Natural killer cell (primary cell): ENCODE measurements around the gene ITGB4. TPM values are rescaled to one million over a fixed set of nuclear protein-coding genes. Genes with fewer than 3 reads are reported as not detected.

Experiments
- ATAC-seq, 3 donors: fragments of 150-1000 bp in 2 of 3; fragments of 200-7000 bp in 1 of 3; cut with Tn5 transposase; 1 replicate in 1 of 3; 2 replicates in 2 of 3; pipeline ENCODE4 v1.10.0; 2021; ENCODE audit warnings: mild to moderate bottlenecking in 2 of 3, moderate library complexity in 2 of 3
- DNase-seq, 2 donors: peaks; one replicate each; pipeline versions ENCODE4 v3.0.0 to v3.0.0-alpha.2; 2013 to 2021; ENCODE audit warnings: mixed read lengths in 1 of 2
- H3K27ac ChIP-seq: one replicate; pipeline ENCODE4 v1.5.1; 2013; ENCODE audit warnings: mild to moderate bottlenecking, low read length
- H3K27me3 ChIP-seq: one replicate; pipeline ENCODE4 v1.6.1; 2013; ENCODE audit warnings: low read length; ENCODE audit not compliant: control insufficient read depth, insufficient read depth
- H3K36me3 ChIP-seq: one replicate; pipeline ENCODE4 v1.6.1; 2013; ENCODE audit warnings: low read length; ENCODE audit not compliant: control insufficient read depth, insufficient read depth
- H3K4me1 ChIP-seq: one replicate; pipeline ENCODE4 v1.6.1; 2013; ENCODE audit warnings: low read length; ENCODE audit not compliant: control insufficient read depth, insufficient read depth
- H3K4me3 ChIP-seq: one replicate; pipeline ENCODE4 v1.5.1; 2013; ENCODE audit warnings: low read length
- H3K9me3 ChIP-seq: one replicate; pipeline ENCODE4 v1.6.1; 2013; ENCODE audit warnings: low read length; ENCODE audit not compliant: control insufficient read depth, insufficient read depth
- H3K27ac Mint-ChIP-seq, 2 donors: one replicate each; pipeline ENCODE4 v1.8.0; 2022; ENCODE audit warnings: mild to moderate bottlenecking in 2 of 2, mixed read lengths in 2 of 2, moderate library complexity in 1 of 2
- H3K27me3 Mint-ChIP-seq, 2 donors: one replicate each; pipeline ENCODE4 v1.8.0; 2022; ENCODE audit warnings: low read depth in 2 of 2, mixed read lengths in 2 of 2
- H3K36me3 Mint-ChIP-seq: one replicate; pipeline ENCODE4 v1.8.0; 2022; ENCODE audit warnings: mixed read lengths
- H3K4me1 Mint-ChIP-seq, 2 donors: one replicate each; pipeline ENCODE4 v1.8.0; 2022; ENCODE audit warnings: mixed read lengths in 2 of 2
- H3K4me3 Mint-ChIP-seq: one replicate; pipeline ENCODE4 v1.8.0; 2022; ENCODE audit warnings: mild to moderate bottlenecking, moderate library complexity, mixed read lengths
- H3K9me3 Mint-ChIP-seq, 2 donors: one replicate each; pipeline ENCODE4 v1.8.0; 2022; ENCODE audit warnings: mixed read lengths in 2 of 2
- CTCF ChIP-seq: fragments of 200-600 bp; IDR thresholded peaks from one replicate; pipeline ENCODE4 v1.8.0; 2022; ENCODE audit warnings: antibody characterized with exemption
- WGBS: methylation state at CpG from one replicate; pipeline ENCODE4 v1.1.7; 2013; ENCODE audit warnings: missing lambda C conversion rate; ENCODE audit not compliant: insufficient coverage; 5-methylcytosine and 5-hydroxymethylcytosine counted together
- intact Hi-C: fragments of 100-400 bp; cut with micrococcal nuclease; formaldehyde crosslinking; loops from one replicate; pipeline ENCODE4 v1.14.2; 2022
- total RNA-seq, 4 donors: library from RNA; stranded (reverse); fragments of 120-200 nt in 1 of 4; gene quantifications; one replicate each; pipeline versions ENCODE4 v1.2.3 to v1.2.4, GENCODE V29; 2013 to 2022

The ITGB4 gene
- total RNA-seq, 3 donors from 2014 or later (not counting 1 experiment from before 2014, with no cell fraction given), result 0.38 to 1.0 (median 0.68) TPM

DNA sequence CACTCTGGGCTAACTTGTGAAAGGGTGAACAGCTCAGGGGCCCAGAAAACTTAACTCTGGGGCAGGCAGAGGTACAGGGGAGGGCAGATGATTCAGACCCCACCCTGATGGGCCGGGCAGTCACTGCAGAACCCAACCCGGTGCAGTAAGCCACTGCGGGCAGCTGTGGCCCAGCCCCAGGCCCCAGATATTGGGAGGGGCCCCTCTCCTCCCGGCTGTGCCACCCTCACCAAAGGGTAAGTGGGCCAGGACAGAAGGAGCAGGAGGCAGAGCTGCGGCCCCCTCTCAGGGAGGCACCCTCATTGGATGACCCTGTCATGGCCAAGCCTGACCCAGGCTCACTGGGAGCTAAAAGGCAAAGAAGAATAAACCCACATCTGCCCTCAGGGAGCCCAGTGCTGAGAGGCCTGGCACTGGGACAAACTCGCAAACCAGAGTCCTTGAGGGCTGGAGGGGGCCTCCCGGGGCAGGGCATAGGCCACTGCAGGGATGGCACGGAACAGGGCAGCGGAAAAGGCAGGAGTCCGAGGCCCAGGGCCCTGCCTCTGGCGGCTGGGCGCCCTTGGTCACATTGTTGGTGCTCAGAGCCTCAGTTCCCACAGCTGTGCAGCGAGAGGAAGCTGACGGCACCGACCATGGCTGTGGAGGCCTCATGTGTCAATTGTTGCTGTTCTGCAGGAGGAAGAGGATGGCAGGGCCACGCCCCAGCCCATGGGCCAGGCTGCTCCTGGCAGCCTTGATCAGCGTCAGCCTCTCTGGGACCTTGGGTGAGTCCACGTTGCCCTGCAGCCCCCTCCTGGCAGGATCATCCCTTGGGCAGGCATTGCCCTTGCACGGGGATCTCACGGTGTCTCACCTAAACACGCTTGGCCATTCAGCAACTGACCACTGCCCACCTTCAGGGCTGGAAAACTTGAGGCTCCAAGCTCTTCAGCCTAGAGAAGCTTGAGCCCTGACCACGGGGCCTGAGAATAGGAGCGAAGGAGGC is 3.1 kb downstream of the ITGB4 start:
- Mint-ChIP-seq H3K27ac (no peak overlapping the region), H3K4me3 (no peak overlapping the region), H3K9me3 (no peaks in the 10 kb centered on the region), H3K4me1 (peaks cover 0 to 10% of the 10 kb centered on the region in 2 donors), H3K36me3 (no peaks in the 10 kb centered on the region), H3K27me3 (peaks cover 0 to 3% of the 10 kb centered on the region in 2 donors)
- no peak for ATAC-seq
- TF ChIP-seq CTCF, result no peak
- no peaks in the 10 kb centered on the region for H3K36me3 ChIP-seq
- no peak overlapping the region for H3K27ac ChIP-seq
- WGBS, result 89% methylated on average over 23 of the region's 23 CpGs
- H3K27me3 ChIP-seq, result peaks cover 8% of the 10 kb centered on the region
- no peaks in the 10 kb centered on the region for H3K9me3 ChIP-seq
- intact Hi-C loops, result no loop called here
- H3K4me1 ChIP-seq, result peaks cover 13% of the 10 kb centered on the region
- DNase-seq, result no peak
- no peak overlapping the region for H3K4me3 ChIP-seq

DNA sequence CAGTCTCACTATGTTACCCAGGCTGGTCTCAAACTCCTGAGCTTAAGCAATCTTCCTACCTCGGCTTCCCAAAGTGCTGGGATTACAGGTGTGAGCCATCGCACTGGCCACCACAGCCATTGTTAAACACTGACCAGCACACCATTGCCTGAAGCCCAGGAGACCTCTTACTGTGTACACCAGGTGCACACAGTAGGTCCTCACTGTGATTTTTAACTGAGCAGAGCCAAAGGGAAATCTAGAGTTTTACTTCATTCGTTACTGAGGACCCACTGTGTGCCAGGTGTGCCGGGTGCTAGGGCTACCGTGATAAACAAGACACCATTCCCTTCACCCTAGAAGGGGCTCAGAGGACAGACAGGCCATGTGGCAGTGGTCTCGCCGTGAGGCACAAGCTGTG is 4.2 kb downstream of the ITGB4 start:
- Mint-ChIP-seq H3K4me3 (no peak overlapping the region), H3K4me1 (peaks cover 0 to 7% of the 10 kb centered on the region in 2 donors), H3K27me3 (peaks cover 0 to 2% of the 10 kb centered on the region in 2 donors), H3K9me3 (no peaks in the 10 kb centered on the region), H3K36me3 (no peaks in the 10 kb centered on the region), H3K27ac (no peak overlapping the region)
- 87% methylated on average over 7 of the region's 7 CpGs for WGBS
- ATAC-seq (no peak), DNase-seq (no peak)
- Histone ChIP-seq H3K27me3 (peaks cover 5% of the 10 kb centered on the region), H3K27ac (no peak overlapping the region), H3K36me3 (no peaks in the 10 kb centered on the region), H3K9me3 (no peaks in the 10 kb centered on the region), H3K4me1 (peaks cover 11% of the 10 kb centered on the region), H3K4me3 (no peak overlapping the region)
- no peak for TF ChIP-seq CTCF
- intact Hi-C loops, result no loop called here

- Mint-ChIP-seq H3K27me3 (no peaks in the 10 kb centered on the region), H3K9me3 (no peaks in the 10 kb centered on the region), H3K36me3 (no peaks in the 10 kb centered on the region), H3K27ac (no peak overlapping the region), H3K4me3 (no peak overlapping the region), H3K4me1 (no peaks in the 10 kb centered on the region)
- DNase-seq, result no peak
- no peak overlapping the region for H3K4me3 ChIP-seq
- no peak overlapping the region for H3K27ac ChIP-seq
- no peak for TF ChIP-seq CTCF
- no peaks in the 10 kb centered on the region for H3K36me3 ChIP-seq
- H3K4me1 ChIP-seq, result no peaks in the 10 kb centered on the region
- intact Hi-C loops, result no loop called here
- ATAC-seq, result no peak
- 93% methylated on average over 18 of the region's 18 CpGs for WGBS
- H3K27me3 ChIP-seq, result no peaks in the 10 kb centered on the region
- no peaks in the 10 kb centered on the region for H3K9me3 ChIP-seq
Observed at GRCh38 chr17:75727391-75727790, 6.1 kb downstream of the ITGB4 start.
